Measurements from ENCODE around the gene BRSK1.

DNA sequence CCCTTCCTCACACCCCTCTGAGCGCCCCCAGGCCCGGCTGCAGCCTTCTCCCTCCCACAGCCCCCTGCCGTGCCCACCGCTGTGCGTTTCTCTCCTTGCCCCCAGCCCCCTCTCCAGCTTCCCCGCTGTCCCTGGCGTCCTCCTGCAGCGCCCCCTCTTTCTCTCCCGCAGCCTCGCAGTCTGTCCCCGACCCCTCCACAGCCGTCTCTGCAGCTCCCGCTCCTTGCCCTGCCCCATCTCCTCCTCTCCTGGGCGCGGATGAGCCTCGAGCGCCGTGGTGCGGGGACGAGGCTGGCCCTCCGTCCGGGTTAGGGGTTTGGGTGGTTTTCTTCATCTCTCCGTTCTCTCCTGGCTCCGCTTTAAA is 57.0 kb downstream of the BRSK1 start:
- TF ChIP-seq, protein P1, sequence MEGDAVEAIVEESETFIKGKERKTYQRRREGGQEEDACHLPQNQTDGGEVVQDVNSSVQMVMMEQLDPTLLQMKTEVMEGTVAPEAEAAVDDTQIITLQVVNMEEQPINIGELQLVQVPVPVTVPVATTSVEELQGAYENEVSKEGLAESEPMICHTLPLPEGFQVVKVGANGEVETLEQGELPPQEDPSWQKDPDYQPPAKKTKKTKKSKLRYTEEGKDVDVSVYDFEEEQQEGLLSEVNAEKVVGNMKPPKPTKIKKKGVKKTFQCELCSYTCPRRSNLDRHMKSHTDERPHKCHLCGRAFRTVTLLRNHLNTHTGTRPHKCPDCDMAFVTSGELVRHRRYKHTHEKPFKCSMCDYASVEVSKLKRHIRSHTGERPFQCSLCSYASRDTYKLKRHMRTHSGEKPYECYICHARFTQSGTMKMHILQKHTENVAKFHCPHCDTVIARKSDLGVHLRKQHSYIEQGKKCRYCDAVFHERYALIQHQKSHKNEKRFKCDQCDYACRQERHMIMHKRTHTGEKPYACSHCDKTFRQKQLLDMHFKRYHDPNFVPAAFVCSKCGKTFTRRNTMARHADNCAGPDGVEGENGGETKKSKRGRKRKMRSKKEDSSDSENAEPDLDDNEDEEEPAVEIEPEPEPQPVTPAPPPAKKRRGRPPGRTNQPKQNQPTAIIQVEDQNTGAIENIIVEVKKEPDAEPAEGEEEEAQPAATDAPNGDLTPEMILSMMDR (IDR thresholded peaks at IDR 0.05; ENCODE audit: low read length), result peak; percentile 49
- no peak for TF ChIP-seq EZH2 (optimal IDR thresholded peaks at IDR 0.05; ENCODE audit: low read depth, low read length)

Measured in MM.1S (cell line).